Large intestine (tissue), 3 donors: Measurements from ENCODE around the gene PDE6G. TPM values are rescaled to one million over a fixed set of nuclear protein-coding genes. Genes with fewer than 3 reads are reported as not detected.

Experiments used
- DNase-seq, 2 donors: peaks; one replicate each; pipeline versions ENCODE4 v3.0.0 to v3.0.0-alpha.2; 2013
- H3K27ac ChIP-seq: one replicate; pipeline ENCODE4 v1.5.1; 2013; ENCODE audit warnings: low read length
- H3K27me3 ChIP-seq: 2 replicates; pipeline ENCODE4 v1.6.1; 2013; ENCODE audit warnings: low read length; ENCODE audit not compliant: control insufficient read depth, insufficient read depth
- H3K36me3 ChIP-seq: 2 replicates; pipeline ENCODE4 v1.6.1; 2013; ENCODE audit warnings: low read length; ENCODE audit not compliant: control insufficient read depth, insufficient read depth
- H3K4me1 ChIP-seq: one replicate; pipeline ENCODE4 v1.6.1; 2013; ENCODE audit warnings: low read length; ENCODE audit not compliant: control insufficient read depth, insufficient read depth
- H3K4me3 ChIP-seq: one replicate; pipeline ENCODE4 v1.5.1; 2013; ENCODE audit warnings: low read length
- H3K9me3 ChIP-seq: one replicate; pipeline ENCODE4 v1.6.1; 2013; ENCODE audit warnings: mild to moderate bottlenecking, low read depth, low read length, moderate library complexity; ENCODE audit not compliant: control insufficient read depth
- WGBS: methylation state at CpG from one replicate; pipeline ENCODE4 v1.1.5; 2013; ENCODE audit warnings: low lambda C conversion rate; ENCODE audit not compliant: insufficient coverage; 5-methylcytosine and 5-hydroxymethylcytosine counted together
- polyA plus RNA-seq: library from polyadenylated mRNA; unstranded; fragments of 120-200 nt; gene quantifications from one replicate; pipeline ENCODE4 v1.2.1, GENCODE V29; 2013

Gene PDE6G
- polyA plus RNA-seq, 1 donor: 2.6 TPM

DNA sequence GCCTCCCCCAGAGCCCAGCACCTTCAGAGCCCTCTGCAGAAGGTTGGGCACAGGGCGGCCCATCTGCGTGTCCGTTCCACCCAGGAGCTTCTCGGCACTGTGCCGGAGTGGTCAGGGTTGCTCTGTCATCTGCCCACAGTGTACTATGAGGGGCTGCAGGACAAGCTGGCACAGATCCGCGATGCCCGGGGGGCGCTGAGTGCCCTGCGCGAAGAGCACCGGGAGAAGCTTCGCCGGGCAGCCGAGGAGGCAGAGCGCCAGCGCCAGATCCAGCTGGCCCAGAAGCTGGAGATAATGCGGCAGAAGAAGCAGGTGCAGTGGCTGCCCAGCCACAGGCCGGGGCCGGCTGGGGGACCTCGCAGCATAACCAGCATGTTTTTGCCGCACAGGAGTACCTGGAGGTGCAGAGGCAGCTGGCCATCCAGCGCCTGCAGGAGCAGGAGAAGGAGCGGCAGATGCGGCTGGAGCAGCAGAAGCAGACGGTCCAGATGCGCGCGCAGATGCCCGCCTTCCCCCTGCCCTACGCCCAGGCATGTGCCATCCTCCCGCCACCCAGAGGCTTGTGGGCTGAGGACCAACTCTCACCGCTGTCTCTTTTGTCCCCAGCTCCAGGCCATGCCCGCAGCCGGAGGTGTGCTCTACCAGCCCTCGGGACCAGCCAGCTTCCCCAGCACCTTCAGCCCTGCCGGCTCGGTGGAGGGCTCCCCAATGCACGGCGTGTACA lies 40.0 kb upstream of the PDE6G start:
- no peak for DNase-seq
- Histone ChIP-seq H3K4me1 (peaks cover 12% of the 10 kb centered on the region), H3K9me3 (peaks cover 8% of the 10 kb centered on the region), H3K4me3 (no peak overlapping the region), H3K27me3 (no peaks in the 10 kb centered on the region), H3K36me3 (peaks cover 90% of the 10 kb centered on the region), H3K27ac (no peak overlapping the region)
- WGBS: no CpG with 5 or more reads among the region's 40 CpGs

DNA sequence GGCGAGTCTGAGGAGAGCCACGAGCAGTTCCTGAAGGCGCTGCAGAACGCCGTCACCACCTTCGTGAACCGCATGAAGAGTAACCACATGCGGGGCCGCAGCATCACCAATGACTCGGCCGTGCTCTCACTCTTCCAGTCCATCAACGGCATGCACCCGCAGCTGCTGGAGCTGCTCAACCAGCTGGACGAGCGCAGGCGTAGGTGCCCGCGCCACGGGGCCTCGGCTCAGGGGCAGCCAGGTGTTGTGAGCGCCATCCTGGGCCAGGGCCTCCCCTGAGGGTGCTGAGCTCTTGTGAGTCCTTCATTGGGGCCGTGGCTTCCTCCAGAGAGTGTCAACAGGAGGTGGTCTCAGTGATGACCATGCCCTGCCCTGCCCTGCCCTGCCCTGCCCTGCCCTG lies 39.5 kb upstream of the PDE6G start:
- H3K9me3 ChIP-seq: peaks cover 8% of the 10 kb centered on the region
- H3K27ac ChIP-seq: no peak overlapping the region
- no peak for DNase-seq
- peaks cover 90% of the 10 kb centered on the region for H3K36me3 ChIP-seq
- peaks cover 6% of the 10 kb centered on the region for H3K4me1 ChIP-seq
- no peak overlapping the region for H3K4me3 ChIP-seq
- H3K27me3 ChIP-seq: no peaks in the 10 kb centered on the region
- WGBS: no CpG with 5 or more reads among the region's 22 CpGs

DNA sequence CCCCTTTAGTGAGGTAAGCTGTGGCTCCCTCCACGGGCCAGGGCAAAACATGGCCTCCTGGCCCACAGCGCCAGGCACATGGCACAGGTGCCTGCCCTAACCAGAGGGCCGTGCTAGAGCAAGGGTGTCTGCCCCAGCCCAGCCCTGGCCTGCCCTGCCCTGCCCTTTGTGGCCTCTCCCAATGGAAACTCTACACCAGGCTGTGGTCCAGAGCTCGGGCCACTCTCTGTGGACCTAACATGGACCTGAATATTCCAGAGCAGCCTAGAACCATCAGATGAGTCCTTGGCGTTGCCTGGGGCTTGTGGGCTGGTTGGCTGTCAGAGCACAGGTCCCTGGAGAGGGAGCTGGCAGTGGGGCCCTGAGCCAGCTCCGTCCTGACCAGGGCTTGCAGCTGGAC lies 38.9 kb upstream of the PDE6G start:
- H3K4me3 ChIP-seq: no peak overlapping the region
- WGBS: no CpG with 5 or more reads among the region's 6 CpGs
- H3K36me3 ChIP-seq: peaks cover 90% of the 10 kb centered on the region
- DNase-seq: no peak
- H3K9me3 ChIP-seq: peaks cover 8% of the 10 kb centered on the region
- no peaks in the 10 kb centered on the region for H3K27me3 ChIP-seq
- peaks cover 3% of the 10 kb centered on the region for H3K4me1 ChIP-seq
- no peak overlapping the region for H3K27ac ChIP-seq

DNA sequence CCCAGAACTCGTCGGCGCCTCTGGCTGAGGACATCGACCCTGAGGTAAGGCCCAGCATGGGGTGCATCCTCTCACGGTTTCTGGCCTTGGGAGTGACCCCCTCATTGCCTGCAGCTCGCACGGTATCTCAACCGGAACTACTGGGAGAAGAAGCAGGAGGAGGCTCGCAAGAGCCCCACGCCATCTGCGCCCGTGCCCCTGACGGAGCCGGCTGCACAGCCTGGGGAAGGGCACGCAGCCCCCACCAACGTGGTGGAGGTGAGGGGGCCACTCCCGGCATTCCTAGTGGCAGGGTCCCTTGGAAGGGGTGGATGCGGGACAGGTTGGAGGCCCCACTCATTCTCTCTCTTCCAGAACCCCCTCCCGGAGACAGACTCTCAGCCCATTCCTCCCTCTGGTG lies 38.5 kb upstream of the PDE6G start:
- no peak overlapping the region for H3K27ac ChIP-seq
- H3K27me3 ChIP-seq: no peaks in the 10 kb centered on the region
- peaks cover 8% of the 10 kb centered on the region for H3K9me3 ChIP-seq
- no CpG with 5 or more reads among the region's 19 CpGs for WGBS
- peaks cover 94% of the 10 kb centered on the region for H3K36me3 ChIP-seq
- H3K4me3 ChIP-seq: no peak overlapping the region
- DNase-seq: no peak
- peaks cover 3% of the 10 kb centered on the region for H3K4me1 ChIP-seq

DNA sequence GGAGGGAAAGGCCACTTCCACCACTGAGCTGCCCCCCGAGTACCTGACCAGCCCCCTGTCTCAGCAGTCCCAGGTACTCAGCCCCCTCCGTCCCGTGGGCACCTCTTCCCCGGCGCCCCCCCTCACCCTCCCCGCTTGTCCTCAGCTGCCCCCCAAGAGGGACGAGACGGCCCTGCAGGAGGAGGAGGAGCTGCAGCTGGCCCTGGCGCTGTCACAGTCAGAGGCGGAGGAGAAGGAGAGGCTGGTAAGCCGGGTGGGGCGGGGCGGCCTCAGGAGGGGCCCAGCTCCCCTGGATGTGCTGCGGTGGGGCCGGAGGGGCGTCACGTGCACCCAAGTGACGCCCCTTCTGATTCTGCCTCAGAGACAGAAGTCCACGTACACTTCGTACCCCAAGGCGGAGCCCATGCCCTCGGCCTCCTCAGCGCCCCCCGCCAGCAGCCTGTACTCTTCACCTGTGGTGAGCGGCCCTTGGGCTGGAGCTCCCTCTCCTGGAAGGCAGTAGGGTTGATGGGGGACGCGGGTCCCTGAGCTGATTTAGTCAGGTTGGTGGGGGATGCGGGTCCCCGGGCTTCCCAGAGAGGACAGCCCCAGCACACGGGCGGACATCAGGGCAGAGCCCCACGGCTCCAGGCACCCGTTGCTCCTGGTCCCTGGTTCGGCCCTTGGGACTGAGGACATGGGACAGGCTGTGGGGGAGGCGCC lies 37.3 kb upstream of the PDE6G start:
- no peaks in the 10 kb centered on the region for H3K27me3 ChIP-seq
- H3K27ac ChIP-seq: no peak overlapping the region
- peaks cover 8% of the 10 kb centered on the region for H3K9me3 ChIP-seq
- no peak for DNase-seq
- H3K36me3 ChIP-seq: peaks cover 97% of the 10 kb centered on the region
- WGBS: no CpG with 5 or more reads among the region's 35 CpGs
- H3K4me1 ChIP-seq: peaks cover 3% of the 10 kb centered on the region
- H3K4me3 ChIP-seq: no peak overlapping the region

DNA sequence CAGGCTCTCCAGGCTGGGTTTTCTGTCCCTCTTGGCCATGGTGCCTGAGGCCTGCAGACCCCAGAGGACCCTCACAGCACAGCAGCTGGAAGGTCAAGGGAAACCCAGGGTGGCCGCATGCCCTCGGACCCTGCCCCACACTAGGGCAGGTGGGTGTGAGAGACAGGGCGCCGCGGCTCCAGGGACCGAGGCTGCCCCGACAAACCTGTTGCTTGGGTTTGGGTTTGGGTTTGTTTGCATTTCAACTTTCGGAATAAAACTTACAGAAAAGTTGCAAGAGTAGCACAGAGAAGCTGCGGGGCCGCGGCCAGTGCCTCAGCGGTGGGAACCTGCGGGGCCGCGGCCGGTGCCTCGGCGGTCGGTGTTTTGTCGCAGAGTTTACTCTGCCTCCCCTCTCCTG lies 35.3 kb upstream of the PDE6G start:
- Histone ChIP-seq H3K27ac (no peak overlapping the region), H3K4me1 (peaks cover 3% of the 10 kb centered on the region), H3K9me3 (peaks cover 5% of the 10 kb centered on the region), H3K27me3 (no peaks in the 10 kb centered on the region), H3K4me3 (no peak overlapping the region), H3K36me3 (peaks cover 97% of the 10 kb centered on the region)
- DNase-seq: no peak
- no CpG with 5 or more reads among the region's 20 CpGs for WGBS

DNA sequence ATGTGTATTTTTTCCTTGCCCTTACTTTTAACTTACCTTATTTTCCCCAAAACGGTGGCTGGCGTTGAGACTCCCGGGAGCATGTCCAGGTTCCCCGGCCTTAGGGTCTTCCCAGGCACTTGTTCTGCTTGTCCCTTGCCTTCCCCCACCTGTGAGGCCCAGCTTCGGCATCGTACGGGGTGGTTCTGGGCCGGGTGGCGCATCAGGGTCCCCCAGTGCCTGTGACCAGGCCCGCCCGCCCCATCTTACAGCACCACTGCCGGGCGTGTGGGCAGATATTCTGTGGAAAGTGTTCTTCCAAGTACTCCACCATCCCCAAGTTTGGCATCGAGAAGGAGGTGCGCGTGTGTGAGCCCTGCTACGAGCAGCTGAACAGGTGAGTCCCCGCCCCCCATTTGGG lies 34.9 kb upstream of the PDE6G start:
- Histone ChIP-seq H3K27me3 (no peaks in the 10 kb centered on the region), H3K27ac (no peak overlapping the region), H3K4me3 (no peak overlapping the region), H3K9me3 (peaks cover 3% of the 10 kb centered on the region), H3K4me1 (peaks cover 3% of the 10 kb centered on the region), H3K36me3 (peaks cover 97% of the 10 kb centered on the region)
- no peak for DNase-seq
- no CpG with 5 or more reads among the region's 18 CpGs for WGBS

DNA sequence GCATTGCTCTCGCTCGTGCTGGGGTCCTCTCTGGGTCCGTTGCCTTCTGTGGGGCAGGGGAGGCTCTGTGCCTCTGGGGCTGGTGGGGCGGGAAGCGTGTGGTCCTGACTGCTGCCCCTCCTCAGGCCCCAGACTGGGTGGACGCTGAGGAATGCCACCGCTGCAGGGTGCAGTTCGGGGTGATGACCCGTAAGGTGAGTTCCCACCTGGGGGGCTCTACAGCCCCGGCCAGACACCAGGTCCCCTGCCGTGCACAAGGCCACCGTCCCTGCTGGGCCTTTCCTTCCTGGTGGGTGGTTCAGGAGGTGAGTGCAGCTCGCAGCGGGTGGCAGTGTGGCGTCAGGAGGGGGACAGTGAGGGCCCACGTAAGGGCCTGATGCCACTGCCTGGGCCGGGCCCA lies 34.2 kb upstream of the PDE6G start:
- Histone ChIP-seq H3K4me1 (peaks cover 3% of the 10 kb centered on the region), H3K4me3 (no peak overlapping the region), H3K9me3 (peaks cover 2% of the 10 kb centered on the region), H3K27me3 (no peaks in the 10 kb centered on the region), H3K36me3 (peaks cover 96% of the 10 kb centered on the region), H3K27ac (no peak overlapping the region)
- DNase-seq: no peak
- no CpG with 5 or more reads among the region's 17 CpGs for WGBS

DNA sequence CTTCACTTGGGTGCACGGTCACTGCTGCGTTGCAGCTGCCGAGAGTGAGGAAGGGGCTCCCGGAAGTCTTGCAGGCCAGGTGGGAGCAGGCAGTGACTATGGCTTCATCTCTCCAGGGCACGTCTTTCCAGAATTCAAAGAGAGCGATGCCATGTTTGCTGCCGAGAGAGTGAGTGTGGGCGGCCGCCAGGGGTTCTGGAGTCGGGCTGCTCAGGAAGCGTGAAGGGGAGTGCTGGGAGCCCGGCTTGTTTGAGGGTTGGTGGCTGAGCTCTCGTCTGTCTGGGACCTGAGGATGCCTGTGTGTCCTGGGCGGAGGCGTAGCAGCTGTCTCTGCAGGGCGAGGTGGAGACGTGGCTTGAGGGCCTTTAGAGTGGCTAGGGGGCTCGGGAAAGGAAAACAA lies 33.7 kb upstream of the PDE6G start:
- peaks cover 93% of the 10 kb centered on the region for H3K36me3 ChIP-seq
- no peak overlapping the region for H3K27ac ChIP-seq
- H3K4me1 ChIP-seq: peaks cover 8% of the 10 kb centered on the region
- H3K27me3 ChIP-seq: no peaks in the 10 kb centered on the region
- H3K4me3 ChIP-seq: no peak overlapping the region
- no peak for DNase-seq
- H3K9me3 ChIP-seq: peaks cover 2% of the 10 kb centered on the region
- WGBS: no CpG with 5 or more reads among the region's 18 CpGs

DNA sequence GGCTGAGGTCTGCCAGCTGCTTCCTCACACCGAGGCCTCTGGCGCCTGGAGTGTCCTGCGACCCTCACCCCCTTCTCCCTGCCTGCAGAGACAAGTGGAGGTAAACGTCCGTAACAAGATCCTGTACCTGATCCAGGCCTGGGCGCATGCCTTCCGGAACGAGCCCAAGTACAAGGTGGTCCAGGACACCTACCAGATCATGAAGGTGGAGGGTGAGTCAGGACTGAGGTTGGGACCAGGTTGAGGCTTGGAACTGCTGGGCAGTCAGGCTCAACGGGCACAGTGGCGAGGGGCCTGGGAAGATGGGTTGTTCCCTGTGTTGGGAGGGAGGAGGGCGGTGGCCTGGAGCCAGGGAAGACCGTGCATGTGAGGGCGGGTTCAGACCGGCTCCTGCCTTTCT lies 32.3 kb upstream of the PDE6G start:
- Histone ChIP-seq H3K36me3 (peaks cover 78% of the 10 kb centered on the region), H3K4me1 (peaks cover 14% of the 10 kb centered on the region)
- WGBS: no CpG with 5 or more reads among the region's 14 CpGs

More for the DNA sequence above, 32.3 kb upstream of the PDE6G start:
- Histone ChIP-seq H3K27me3 (no peaks in the 10 kb centered on the region), H3K9me3 (no peaks in the 10 kb centered on the region), H3K4me3 (no peak overlapping the region), H3K27ac (no peak overlapping the region)
- no peak for DNase-seq
